K562 (cell line): ENCODE data around the gene POMT2. TPM values are rescaled to one million over a fixed set of nuclear protein-coding genes. Genes with fewer than 3 reads are reported as not detected.

Source experiments
- DPF2 ChIP-seq: fragments of 450-650 bp; IDR thresholded peaks from 2 replicates; pipeline ENCODE4 v1.6.1; 2016
- EZH2 ChIP-seq: IDR thresholded peaks from 2 replicates; pipeline ENCODE4 v1.6.1; 2012; ENCODE audit warnings: low read depth, mild to moderate bottlenecking, inconsistent platforms, low read length, borderline replicate concordance
- KHSRP ChIP-seq: fragments of 450-650 bp; IDR thresholded peaks from 2 replicates; pipeline ENCODE4 v1.6.1; 2017
- polyA plus RNA-seq, 8 experiments: library from polyadenylated mRNA; depleted of rRNA in 4 of 8; stranded (reverse) in 5 of 8; unstranded in 3 of 8; fragments of >200 nt; fragmentation: Nextera tagmentation in 2 of 8; fragmentation: Illumina TruSeq in 1 of 8; extraction: Ambion mirVana in 2 of 8; extraction: Trizol in 1 of 8; gene quantifications; 2 replicates each; pipeline versions ENCODE4 v1.2.1 to v1.2.3, GENCODE V29; 2011 to 2014; ENCODE audit warnings: inconsistent platforms in 1 of 8, missing spikeins in 1 of 8
- total RNA-seq, 7 experiments: library from RNA; depleted of rRNA in 6 of 7; stranded (reverse); fragments of >200 nt in 6 of 7; fragmentation: Illumina TruSeq in 2 of 7; extraction: Trizol in 2 of 7; gene quantifications; 2 replicates each; pipeline versions ENCODE4 v1.2.1 to v1.2.3, GENCODE V29; 2011 to 2021; ENCODE audit warnings: low replicate concordance in 1 of 7
- TF ChIP-seq, protein P1 (sequence below): fragments of 250-450 bp; sonication (Bioruptor Pico); IDR thresholded peaks from 2 replicates; pipeline ENCODE4 v1.4.0; 2020
- TF ChIP-seq, protein P2 (sequence below): fragments of 450-650 bp; IDR thresholded peaks from 2 replicates; pipeline ENCODE4 v1.6.1; 2016; ENCODE audit warnings: missing biosample characterization, missing genetic modification characterization
- TF ChIP-seq, protein P3 (sequence below): sonication (generic); formaldehyde crosslinking; IDR thresholded peaks from 2 replicates; pipeline ENCODE4 v1.9.0; 2022; ENCODE audit warnings: mild to moderate bottlenecking, missing genetic modification reagents
- TF ChIP-seq, protein P4 (sequence below): fragments of 450-650 bp; IDR thresholded peaks from 2 replicates; pipeline ENCODE4 v1.7.0; 2016; ENCODE audit warnings: borderline replicate concordance
- TF ChIP-seq, protein P5 (sequence below), 2 experiments: fragments of 450-650 bp in 1 of 2; sonication (generic) in 1 of 2; formaldehyde crosslinking in 1 of 2; IDR thresholded peaks; 2 replicates each; pipeline versions ENCODE4 v1.7.1 to v1.9.0; 2016 to 2022; ENCODE audit warnings: inconsistent platforms in 1 of 2, mild to moderate bottlenecking in 1 of 2, missing genetic modification reagents in 1 of 2

Gene POMT2
- total and polyA plus RNA-seq, 9 of the 15 experiments (the other 6 are each of a cell fraction or from before 2014, with no cell fraction given) = 0.39 to 16.6 (median 7.8) TPM

DNA sequence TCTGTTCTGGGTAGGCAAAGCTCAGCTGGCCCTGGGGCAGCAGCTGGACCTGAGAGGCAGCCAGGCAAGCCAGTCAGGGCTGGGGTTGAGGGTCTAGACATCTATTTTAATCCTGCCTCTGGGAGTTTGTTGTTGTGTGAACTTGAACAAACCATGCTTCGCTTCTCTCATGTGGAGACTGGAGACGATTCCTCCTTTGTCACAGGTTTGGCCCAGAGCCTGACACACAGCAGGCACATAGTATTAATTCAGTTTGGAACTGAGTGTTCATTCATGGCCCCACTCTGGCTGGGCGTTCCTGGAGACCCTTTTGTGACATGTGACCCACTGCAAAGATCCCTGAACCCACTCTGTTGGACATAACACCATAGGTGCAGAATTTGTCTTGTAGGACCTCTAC lies 89.0 kb downstream of the POMT2 start (continued):
- no peak for TF ChIP-seq DPF2
- no peak for TF ChIP-seq EZH2
- TF ChIP-seq, protein P1, sequence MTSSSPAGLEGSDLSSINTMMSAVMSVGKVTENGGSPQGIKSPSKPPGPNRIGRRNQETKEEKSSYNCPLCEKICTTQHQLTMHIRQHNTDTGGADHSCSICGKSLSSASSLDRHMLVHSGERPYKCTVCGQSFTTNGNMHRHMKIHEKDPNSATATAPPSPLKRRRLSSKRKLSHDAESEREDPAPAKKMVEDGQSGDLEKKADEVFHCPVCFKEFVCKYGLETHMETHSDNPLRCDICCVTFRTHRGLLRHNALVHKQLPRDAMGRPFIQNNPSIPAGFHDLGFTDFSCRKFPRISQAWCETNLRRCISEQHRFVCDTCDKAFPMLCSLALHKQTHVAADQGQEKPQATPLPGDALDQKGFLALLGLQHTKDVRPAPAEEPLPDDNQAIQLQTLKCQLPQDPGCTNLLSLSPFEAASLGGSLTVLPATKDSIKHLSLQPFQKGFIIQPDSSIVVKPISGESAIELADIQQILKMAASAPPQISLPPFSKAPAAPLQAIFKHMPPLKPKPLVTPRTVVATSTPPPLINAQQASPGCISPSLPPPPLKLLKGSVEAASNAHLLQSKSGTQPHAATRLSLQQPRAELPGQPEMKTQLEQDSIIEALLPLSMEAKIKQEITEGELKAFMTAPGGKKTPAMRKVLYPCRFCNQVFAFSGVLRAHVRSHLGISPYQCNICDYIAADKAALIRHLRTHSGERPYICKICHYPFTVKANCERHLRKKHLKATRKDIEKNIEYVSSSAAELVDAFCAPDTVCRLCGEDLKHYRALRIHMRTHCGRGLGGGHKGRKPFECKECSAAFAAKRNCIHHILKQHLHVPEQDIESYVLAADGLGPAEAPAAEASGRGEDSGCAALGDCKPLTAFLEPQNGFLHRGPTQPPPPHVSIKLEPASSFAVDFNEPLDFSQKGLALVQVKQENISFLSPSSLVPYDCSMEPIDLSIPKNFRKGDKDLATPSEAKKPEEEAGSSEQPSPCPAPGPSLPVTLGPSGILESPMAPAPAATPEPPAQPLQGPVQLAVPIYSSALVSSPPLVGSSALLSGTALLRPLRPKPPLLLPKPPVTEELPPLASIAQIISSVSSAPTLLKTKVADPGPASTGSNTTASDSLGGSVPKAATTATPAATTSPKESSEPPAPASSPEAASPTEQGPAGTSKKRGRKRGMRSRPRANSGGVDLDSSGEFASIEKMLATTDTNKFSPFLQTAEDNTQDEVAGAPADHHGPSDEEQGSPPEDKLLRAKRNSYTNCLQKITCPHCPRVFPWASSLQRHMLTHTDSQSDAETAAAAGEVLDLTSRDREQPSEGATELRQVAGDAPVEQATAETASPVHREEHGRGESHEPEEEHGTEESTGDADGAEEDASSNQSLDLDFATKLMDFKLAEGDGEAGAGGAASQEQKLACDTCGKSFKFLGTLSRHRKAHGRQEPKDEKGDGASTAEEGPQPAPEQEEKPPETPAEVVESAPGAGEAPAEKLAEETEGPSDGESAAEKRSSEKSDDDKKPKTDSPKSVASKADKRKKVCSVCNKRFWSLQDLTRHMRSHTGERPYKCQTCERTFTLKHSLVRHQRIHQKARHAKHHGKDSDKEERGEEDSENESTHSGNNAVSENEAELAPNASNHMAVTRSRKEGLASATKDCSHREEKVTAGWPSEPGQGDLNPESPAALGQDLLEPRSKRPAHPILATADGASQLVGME = no peak
- TF ChIP-seq, protein P2, sequence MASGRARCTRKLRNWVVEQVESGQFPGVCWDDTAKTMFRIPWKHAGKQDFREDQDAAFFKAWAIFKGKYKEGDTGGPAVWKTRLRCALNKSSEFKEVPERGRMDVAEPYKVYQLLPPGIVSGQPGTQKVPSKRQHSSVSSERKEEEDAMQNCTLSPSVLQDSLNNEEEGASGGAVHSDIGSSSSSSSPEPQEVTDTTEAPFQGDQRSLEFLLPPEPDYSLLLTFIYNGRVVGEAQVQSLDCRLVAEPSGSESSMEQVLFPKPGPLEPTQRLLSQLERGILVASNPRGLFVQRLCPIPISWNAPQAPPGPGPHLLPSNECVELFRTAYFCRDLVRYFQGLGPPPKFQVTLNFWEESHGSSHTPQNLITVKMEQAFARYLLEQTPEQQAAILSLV (tag) = no peak
- TF ChIP-seq, protein P3, sequence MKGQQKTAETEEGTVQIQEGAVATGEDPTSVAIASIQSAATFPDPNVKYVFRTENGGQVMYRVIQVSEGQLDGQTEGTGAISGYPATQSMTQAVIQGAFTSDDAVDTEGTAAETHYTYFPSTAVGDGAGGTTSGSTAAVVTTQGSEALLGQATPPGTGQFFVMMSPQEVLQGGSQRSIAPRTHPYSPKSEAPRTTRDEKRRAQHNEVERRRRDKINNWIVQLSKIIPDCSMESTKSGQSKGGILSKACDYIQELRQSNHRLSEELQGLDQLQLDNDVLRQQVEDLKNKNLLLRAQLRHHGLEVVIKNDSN (CRISPR knock-in tag) = no peak
- TF ChIP-seq, protein P4, sequence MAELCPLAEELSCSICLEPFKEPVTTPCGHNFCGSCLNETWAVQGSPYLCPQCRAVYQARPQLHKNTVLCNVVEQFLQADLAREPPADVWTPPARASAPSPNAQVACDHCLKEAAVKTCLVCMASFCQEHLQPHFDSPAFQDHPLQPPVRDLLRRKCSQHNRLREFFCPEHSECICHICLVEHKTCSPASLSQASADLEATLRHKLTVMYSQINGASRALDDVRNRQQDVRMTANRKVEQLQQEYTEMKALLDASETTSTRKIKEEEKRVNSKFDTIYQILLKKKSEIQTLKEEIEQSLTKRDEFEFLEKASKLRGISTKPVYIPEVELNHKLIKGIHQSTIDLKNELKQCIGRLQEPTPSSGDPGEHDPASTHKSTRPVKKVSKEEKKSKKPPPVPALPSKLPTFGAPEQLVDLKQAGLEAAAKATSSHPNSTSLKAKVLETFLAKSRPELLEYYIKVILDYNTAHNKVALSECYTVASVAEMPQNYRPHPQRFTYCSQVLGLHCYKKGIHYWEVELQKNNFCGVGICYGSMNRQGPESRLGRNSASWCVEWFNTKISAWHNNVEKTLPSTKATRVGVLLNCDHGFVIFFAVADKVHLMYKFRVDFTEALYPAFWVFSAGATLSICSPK = no peak
- TF ChIP-seq, protein P5, sequence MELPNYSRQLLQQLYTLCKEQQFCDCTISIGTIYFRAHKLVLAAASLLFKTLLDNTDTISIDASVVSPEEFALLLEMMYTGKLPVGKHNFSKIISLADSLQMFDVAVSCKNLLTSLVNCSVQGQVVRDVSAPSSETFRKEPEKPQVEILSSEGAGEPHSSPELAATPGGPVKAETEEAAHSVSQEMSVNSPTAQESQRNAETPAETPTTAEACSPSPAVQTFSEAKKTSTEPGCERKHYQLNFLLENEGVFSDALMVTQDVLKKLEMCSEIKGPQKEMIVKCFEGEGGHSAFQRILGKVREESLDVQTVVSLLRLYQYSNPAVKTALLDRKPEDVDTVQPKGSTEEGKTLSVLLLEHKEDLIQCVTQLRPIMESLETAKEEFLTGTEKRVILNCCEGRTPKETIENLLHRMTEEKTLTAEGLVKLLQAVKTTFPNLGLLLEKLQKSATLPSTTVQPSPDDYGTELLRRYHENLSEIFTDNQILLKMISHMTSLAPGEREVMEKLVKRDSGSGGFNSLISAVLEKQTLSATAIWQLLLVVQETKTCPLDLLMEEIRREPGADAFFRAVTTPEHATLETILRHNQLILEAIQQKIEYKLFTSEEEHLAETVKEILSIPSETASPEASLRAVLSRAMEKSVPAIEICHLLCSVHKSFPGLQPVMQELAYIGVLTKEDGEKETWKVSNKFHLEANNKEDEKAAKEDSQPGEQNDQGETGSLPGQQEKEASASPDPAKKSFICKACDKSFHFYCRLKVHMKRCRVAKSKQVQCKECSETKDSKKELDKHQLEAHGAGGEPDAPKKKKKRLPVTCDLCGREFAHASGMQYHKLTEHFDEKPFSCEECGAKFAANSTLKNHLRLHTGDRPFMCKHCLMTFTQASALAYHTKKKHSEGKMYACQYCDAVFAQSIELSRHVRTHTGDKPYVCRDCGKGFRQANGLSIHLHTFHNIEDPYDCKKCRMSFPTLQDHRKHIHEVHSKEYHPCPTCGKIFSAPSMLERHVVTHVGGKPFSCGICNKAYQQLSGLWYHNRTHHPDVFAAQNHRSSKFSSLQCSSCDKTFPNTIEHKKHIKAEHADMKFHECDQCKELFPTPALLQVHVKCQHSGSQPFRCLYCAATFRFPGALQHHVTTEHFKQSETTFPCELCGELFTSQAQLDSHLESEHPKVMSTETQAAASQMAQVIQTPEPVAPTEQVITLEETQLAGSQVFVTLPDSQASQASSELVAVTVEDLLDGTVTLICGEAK (IDR thresholded peaks at IDR 0.05) = no peak
- TF ChIP-seq, protein P5 (CRISPR knock-in tag; IDR thresholded peaks at IDR 0.05) = no peak
- TF ChIP-seq KHSRP = no peak
